IMR-90 (cell line): ENCODE results near the gene NEDD4L. TPM values are rescaled to one million over a fixed set of nuclear protein-coding genes. Genes with fewer than 3 reads are reported as not detected.

Source experiments
- ATAC-seq: fragments of 200-7000 bp; cut with Tn5 transposase; 2 replicates; pipeline ENCODE4 v1.9.1; 2020; ENCODE audit warnings: low read depth, mild to moderate bottlenecking, moderate library complexity
- BruUV-seq: library from RNA; stranded (reverse); fragments of 400-500 nt; replicated peaks from 2 replicates; lab custom pipeline; 2021; lab: Mats Ljungman, UMichigan
- CTCF ChIA-PET: fragments of 300-600 bp; formaldehyde crosslinking; extraction: SDS; loops from one replicate; lab custom pipeline; 2021; ENCODE audit warnings: antibody characterized with exemption; lab: Yijun Ruan, JAX
- POLR2A ChIA-PET: fragments of 300-600 bp; sonication (Branson Sonifier 250); formaldehyde crosslinking; loops from one replicate; lab custom pipeline; 2022; ENCODE audit warnings: antibody characterized with exemption; ENCODE audit not compliant: unreplicated experiment; lab: Charles Lee
- DNase-seq: peaks from one replicate; pipeline ENCODE4 v3.0.0; 2013
- H2AFZ ChIP-seq: replicated peaks from 2 replicates; pipeline ENCODE3; 2013; ENCODE audit warnings: low read length, mild to moderate bottlenecking; ENCODE audit not compliant: poor library complexity
- H2AK5ac ChIP-seq: 2 replicates; pipeline ENCODE4 v1.6.1; 2013; ENCODE audit warnings: low read depth, low read length, inconsistent platforms
- H2AK9ac ChIP-seq: replicated peaks from 2 replicates; pipeline ENCODE3; 2013; ENCODE audit warnings: mild to moderate bottlenecking, low read depth, low read length, moderate library complexity; ENCODE audit not compliant: poor library complexity
- H2BK120ac ChIP-seq: 2 replicates; pipeline ENCODE4 v1.6.1; 2013; ENCODE audit warnings: low read depth, low read length, inconsistent platforms
- H2BK15ac ChIP-seq: 3 replicates; pipeline ENCODE4 v1.6.1; 2013; ENCODE audit warnings: low read depth, low read length, inconsistent platforms
- H2BK20ac ChIP-seq: 2 replicates; pipeline ENCODE4 v1.6.1; 2013; ENCODE audit warnings: low read depth, mild to moderate bottlenecking, inconsistent platforms, low read length, moderate library complexity
- H2BK5ac ChIP-seq: 2 replicates; pipeline ENCODE4 v1.6.1; 2013; ENCODE audit warnings: mild to moderate bottlenecking, low read depth, low read length, inconsistent platforms; ENCODE audit not compliant: poor library complexity, severe bottlenecking
- H3K14ac ChIP-seq: replicated peaks from 2 replicates; pipeline ENCODE4 v1.6.1; 2013; ENCODE audit warnings: low read depth, low read length, inconsistent platforms
- H3K18ac ChIP-seq: 2 replicates; pipeline ENCODE4 v1.6.1; 2013; ENCODE audit warnings: low read depth, low read length, control low read depth
- H3K23ac ChIP-seq: 2 replicates; pipeline ENCODE4 v1.6.1; 2013; ENCODE audit warnings: low read depth, low read length, inconsistent platforms
- H3K27ac ChIP-seq: 2 replicates; pipeline ENCODE4 v1.5.1; 2013; ENCODE audit warnings: mild to moderate bottlenecking, control low read depth, low read length; ENCODE audit not compliant: insufficient read depth
- H3K27me3 ChIP-seq: 2 replicates; pipeline ENCODE4 v1.6.1; 2013; ENCODE audit warnings: low read length; ENCODE audit not compliant: control insufficient read depth, insufficient read depth
- H3K36me3 ChIP-seq: 2 replicates; pipeline ENCODE4 v1.6.1; 2013; ENCODE audit warnings: low read length, mixed read lengths; ENCODE audit not compliant: control insufficient read depth, insufficient read depth
- H3K4ac ChIP-seq: 2 replicates; pipeline ENCODE4 v1.6.1; 2013; ENCODE audit warnings: low read depth, low read length, inconsistent platforms
- H3K4me1 ChIP-seq: 2 replicates; pipeline ENCODE4 v1.6.1; 2013; ENCODE audit warnings: low read length, mixed read lengths; ENCODE audit not compliant: control insufficient read depth, insufficient read depth
- H3K4me2 ChIP-seq: 2 replicates; pipeline ENCODE4 v1.6.1; 2013; ENCODE audit warnings: low read depth, mild to moderate bottlenecking, control low read depth, low read length, moderate library complexity
- H3K4me3 ChIP-seq: 2 replicates; pipeline ENCODE4 v1.5.1; 2013; ENCODE audit warnings: low read depth, mild to moderate bottlenecking, control low read depth, low read length, moderate library complexity; ENCODE audit not compliant: insufficient read depth
- H3K56ac ChIP-seq: 2 replicates; pipeline ENCODE4 v1.6.1; 2013; ENCODE audit warnings: low read length, inconsistent platforms; ENCODE audit not compliant: insufficient read depth; ENCODE audit errors: extremely low read depth
- H3K79me1 ChIP-seq, 2 experiments: 2 replicates each; pipeline ENCODE4 v1.6.1; 2013; ENCODE audit warnings: low read length in 2 of 2, inconsistent platforms in 1 of 2, low read depth in 1 of 2
- H3K9ac ChIP-seq: 2 replicates; pipeline ENCODE4 v1.6.1; 2013; ENCODE audit warnings: low read depth, low read length, control low read depth
- H3K9me1 ChIP-seq: 2 replicates; pipeline ENCODE4 v1.6.1; 2013; ENCODE audit warnings: low read length, inconsistent platforms; ENCODE audit not compliant: insufficient read depth
- H3K9me3 ChIP-seq: 2 replicates; pipeline ENCODE4 v1.6.1; 2013; ENCODE audit warnings: low read length; ENCODE audit not compliant: control insufficient read depth, insufficient read depth
- H4K20me1 ChIP-seq: 2 replicates; pipeline ENCODE4 v1.6.1; 2013; ENCODE audit warnings: low read length, inconsistent platforms; ENCODE audit not compliant: insufficient read depth
- H4K5ac ChIP-seq: 2 replicates; pipeline ENCODE4 v1.6.1; 2013; ENCODE audit warnings: mild to moderate bottlenecking, low read depth, low read length, control low read depth
- H4K8ac ChIP-seq, 2 experiments: 2 replicates each; pipeline ENCODE4 v1.6.1; 2013; ENCODE audit warnings: low read depth in 2 of 2, low read length in 2 of 2, control low read depth in 1 of 2, inconsistent platforms in 1 of 2
- H4K91ac ChIP-seq: 2 replicates; pipeline ENCODE4 v1.6.1; 2013; ENCODE audit warnings: low read depth, low read length, inconsistent platforms; ENCODE audit not compliant: insufficient read depth
- CEBPB ChIP-seq: IDR thresholded peaks from 2 replicates; pipeline ENCODE4 v1.6.1; 2012; ENCODE audit warnings: low read depth, low read length, improper control_type of control experiment
- FOS ChIP-seq: fragments of 150-350 bp; IDR thresholded peaks from 2 replicates; pipeline ENCODE4 v1.6.1; 2016; ENCODE audit warnings: low read depth, low read length
- MAZ ChIP-seq: IDR thresholded peaks from 2 replicates; pipeline ENCODE4 v1.6.1; 2012; ENCODE audit warnings: low read depth, mild to moderate bottlenecking, low read length, improper control_type of control experiment, moderate library complexity, borderline replicate concordance
- MXI1 ChIP-seq: IDR thresholded peaks from 2 replicates; pipeline ENCODE4 v1.6.1; 2012; ENCODE audit warnings: low read depth, mild to moderate bottlenecking, low read length, moderate library complexity, borderline replicate concordance
- POLR2A ChIP-seq: IDR thresholded peaks from 2 replicates; pipeline ENCODE4 v1.6.1; 2012; ENCODE audit warnings: mild to moderate bottlenecking, low read depth, low read length
- RAD21 ChIP-seq: IDR thresholded peaks from 2 replicates; pipeline ENCODE4 v1.6.1; 2012; ENCODE audit warnings: low read length, improper control_type of control experiment
- SMC3 ChIP-seq: fragments of 150-350 bp; IDR thresholded peaks from 2 replicates; pipeline ENCODE4 v1.6.1; 2016; ENCODE audit warnings: low read depth, mild to moderate bottlenecking, antibody characterized with exemption, low read length, moderate library complexity
- WGBS, 2 experiments: methylation state at CpG; one replicate each; pipeline versions ENCODE4 v1.1.5 to v1.1.7; 2013; ENCODE audit warnings: missing lambda C conversion rate in 2 of 2; ENCODE audit not compliant: insufficient read length in 1 of 2; ENCODE audit errors: extremely low coverage in 2 of 2; 5-methylcytosine and 5-hydroxymethylcytosine counted together
- dilution Hi-C: fragments of 300-500 bp; cut with HindIII; formaldehyde crosslinking; loops from one replicate; pipeline ENCODE4 v1.14.3; 2018; ENCODE audit warnings: low sequenced_read_pairs; ENCODE audit not compliant: unreplicated experiment
- in situ Hi-C: fragments of 300-500 bp; cut with MboI; formaldehyde crosslinking; loops from 3 replicates; pipeline ENCODE4 v1.14.3; 2019; ENCODE audit warnings: low sequenced_read_pairs, inconsistent platforms, mixed read lengths
- intact Hi-C: fragments of 100-400 bp; cut with micrococcal nuclease; formaldehyde crosslinking; loops from 2 replicates; pipeline ENCODE4 v1.10.0; 2022
- polyA plus RNA-seq, 3 experiments: library from polyadenylated mRNA; depleted of rRNA; stranded (reverse); fragments of >200 nt; gene quantifications; 2 replicates each; pipeline ENCODE4 v1.2.3, GENCODE V29; 2012; ENCODE audit warnings: low replicate concordance in 1 of 3
- total RNA-seq: library from RNA; depleted of rRNA; stranded (reverse); fragments of >200 nt; gene quantifications from 2 replicates; pipeline ENCODE4 v1.2.3, GENCODE V29; 2012
- TF ChIP-seq, protein P1 (sequence below): fragments of 150-350 bp; IDR thresholded peaks from 2 replicates; pipeline ENCODE4 v1.6.1; 2016; ENCODE audit warnings: low read depth, mild to moderate bottlenecking, low read length, moderate library complexity, borderline replicate concordance
- TF ChIP-seq, protein P2 (sequence below): conservative IDR thresholded peaks from 2 replicates; pipeline ENCODE4 v1.5.1; 2012; ENCODE audit warnings: mild to moderate bottlenecking, low read depth, low read length, improper control_type of control experiment

The NEDD4L gene
- total and polyA plus RNA-seq, 2 of the 4 experiments (the other 2 are of a cell fraction), result 10.0 to 10.9 TPM

GRCh38 chr18:58110398-58110797 is 66.4 kb downstream of the NEDD4L start:
- Histone ChIP-seq H2AK9ac (no peak overlapping the region), H3K9me1 (peaks cover 2% of the 10 kb centered on the region; the same call in 1 of the 2 replicates), H4K20me1 (no peaks in the 10 kb centered on the region), H3K79me1 (no peaks in the 10 kb centered on the region; a peak in 1 of 4 replicates), H4K5ac (no peak overlapping the region), H3K27me3 (no peaks in the 10 kb centered on the region; the same call in 1 of the 2 replicates), H3K36me3 (no peaks in the 10 kb centered on the region), H3K14ac (no peak overlapping the region), H3K9me3 (no peaks in the 10 kb centered on the region), H2AFZ (no peak overlapping the region), H4K91ac (no peak overlapping the region), H2BK20ac (no peak overlapping the region), H3K23ac (no peak overlapping the region), H2BK5ac (no peak overlapping the region), H3K9ac (no peak overlapping the region), H3K4me1 (peaks cover 7% of the 10 kb centered on the region), H2AK5ac (no peak overlapping the region), H3K4me2 (no peak overlapping the region), H3K4me3 (no peak overlapping the region), H2BK120ac (no peak overlapping the region), H4K8ac (no peak overlapping the region), H2BK15ac (no peak overlapping the region), H3K27ac (no peak overlapping the region), H3K4ac (no peak overlapping the region), H3K18ac (no peak overlapping the region), H3K56ac (no peak overlapping the region)
- TF ChIP-seq, protein P1, sequence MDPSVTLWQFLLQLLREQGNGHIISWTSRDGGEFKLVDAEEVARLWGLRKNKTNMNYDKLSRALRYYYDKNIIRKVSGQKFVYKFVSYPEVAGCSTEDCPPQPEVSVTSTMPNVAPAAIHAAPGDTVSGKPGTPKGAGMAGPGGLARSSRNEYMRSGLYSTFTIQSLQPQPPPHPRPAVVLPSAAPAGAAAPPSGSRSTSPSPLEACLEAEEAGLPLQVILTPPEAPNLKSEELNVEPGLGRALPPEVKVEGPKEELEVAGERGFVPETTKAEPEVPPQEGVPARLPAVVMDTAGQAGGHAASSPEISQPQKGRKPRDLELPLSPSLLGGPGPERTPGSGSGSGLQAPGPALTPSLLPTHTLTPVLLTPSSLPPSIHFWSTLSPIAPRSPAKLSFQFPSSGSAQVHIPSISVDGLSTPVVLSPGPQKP, result no peak
- TF ChIP-seq MXI1 (no peak), RAD21 (no peak), CEBPB (no peak), FOS (no peak), POLR2A (no peak), MAZ (no peak), SMC3 (no peak)
- TF ChIP-seq, protein P2, sequence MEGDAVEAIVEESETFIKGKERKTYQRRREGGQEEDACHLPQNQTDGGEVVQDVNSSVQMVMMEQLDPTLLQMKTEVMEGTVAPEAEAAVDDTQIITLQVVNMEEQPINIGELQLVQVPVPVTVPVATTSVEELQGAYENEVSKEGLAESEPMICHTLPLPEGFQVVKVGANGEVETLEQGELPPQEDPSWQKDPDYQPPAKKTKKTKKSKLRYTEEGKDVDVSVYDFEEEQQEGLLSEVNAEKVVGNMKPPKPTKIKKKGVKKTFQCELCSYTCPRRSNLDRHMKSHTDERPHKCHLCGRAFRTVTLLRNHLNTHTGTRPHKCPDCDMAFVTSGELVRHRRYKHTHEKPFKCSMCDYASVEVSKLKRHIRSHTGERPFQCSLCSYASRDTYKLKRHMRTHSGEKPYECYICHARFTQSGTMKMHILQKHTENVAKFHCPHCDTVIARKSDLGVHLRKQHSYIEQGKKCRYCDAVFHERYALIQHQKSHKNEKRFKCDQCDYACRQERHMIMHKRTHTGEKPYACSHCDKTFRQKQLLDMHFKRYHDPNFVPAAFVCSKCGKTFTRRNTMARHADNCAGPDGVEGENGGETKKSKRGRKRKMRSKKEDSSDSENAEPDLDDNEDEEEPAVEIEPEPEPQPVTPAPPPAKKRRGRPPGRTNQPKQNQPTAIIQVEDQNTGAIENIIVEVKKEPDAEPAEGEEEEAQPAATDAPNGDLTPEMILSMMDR, result no peak
- intact Hi-C loops (no loop called here), in situ Hi-C loops (loop anchor here (25.0 kb wide), 1 partner anchor 473 kb away; no protein-coding TSS in a partner anchor), dilution Hi-C loops (no loop called here)
- ChIA-PET CTCF (interaction anchor here (0.5 to 1.4 kb wide), 2 partner anchors 11 to 22 kb away, joined by 3 to 5 read pairs; no protein-coding TSS in a partner anchor), POLR2A (interaction anchor here (0.6 kb wide), 1 partner anchor 67 kb away, joined by 3 read pairs; no protein-coding TSS in a partner anchor)
- WGBS, 2 experiments, result 60% methylated on average over 1 of the region's 6 CpGs; no CpG with 5 or more reads in 1 of the 2 experiments
- DNase-seq (no peak), ATAC-seq (no peak)
- BruUV-seq, result no TSS peak
